HG02678 (cell line): ENCODE data around the gene SCD5.

Experiments
- ATAC-seq: cut with Tn5 transposase; IDR thresholded peaks from one replicate; pipeline ENCODE4 v1.9.1; 2021; ENCODE audit warnings: mild to moderate bottlenecking, moderate library complexity; ENCODE audit not compliant: unreplicated experiment

The SCD5 gene

DNA sequence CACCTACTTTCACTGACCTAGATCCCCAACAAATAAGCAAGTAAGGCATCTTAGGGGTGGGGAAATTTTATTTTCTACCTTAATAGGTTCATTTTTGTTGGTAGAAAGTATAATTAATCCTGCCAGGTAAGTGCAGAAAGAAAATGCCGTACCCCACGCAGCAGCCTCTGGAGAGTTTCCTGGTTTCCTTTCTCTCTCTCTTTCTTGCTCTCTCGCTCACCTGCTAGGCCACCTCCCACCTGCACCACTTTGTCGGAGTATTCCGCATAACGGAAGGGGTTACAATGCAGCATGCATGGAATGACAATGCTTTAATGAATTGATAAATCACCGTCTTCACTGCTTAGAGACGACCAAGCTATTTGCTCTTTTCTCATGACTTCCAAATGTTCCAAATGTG lies 101.0 kb downstream of the SCD5 start:
- no peak for ATAC-seq

- no peak for ATAC-seq
Measured at GRCh38 chr4:82696117-82696860, 102.3 kb downstream of the SCD5 start.

DNA sequence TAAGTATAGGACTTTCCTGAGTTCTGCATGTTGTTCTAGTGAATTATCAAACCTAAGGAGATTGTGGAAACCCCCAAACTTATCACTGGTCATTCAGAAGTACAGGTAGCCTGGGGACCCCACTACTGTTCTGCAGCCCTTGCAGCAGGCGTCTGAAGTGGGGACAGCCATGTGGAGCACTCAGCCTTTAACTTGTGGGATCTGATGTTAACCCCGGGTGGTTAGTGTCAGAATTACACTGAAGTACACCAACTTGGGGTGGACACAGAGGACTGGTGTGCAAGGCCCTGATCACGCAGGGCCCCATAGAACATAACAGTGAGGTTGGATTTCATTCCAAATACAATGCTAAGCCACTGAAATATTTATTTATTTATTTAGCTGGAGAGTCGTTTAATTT lies 103.7 kb downstream of the SCD5 start:
- ATAC-seq, result no peak

DNA sequence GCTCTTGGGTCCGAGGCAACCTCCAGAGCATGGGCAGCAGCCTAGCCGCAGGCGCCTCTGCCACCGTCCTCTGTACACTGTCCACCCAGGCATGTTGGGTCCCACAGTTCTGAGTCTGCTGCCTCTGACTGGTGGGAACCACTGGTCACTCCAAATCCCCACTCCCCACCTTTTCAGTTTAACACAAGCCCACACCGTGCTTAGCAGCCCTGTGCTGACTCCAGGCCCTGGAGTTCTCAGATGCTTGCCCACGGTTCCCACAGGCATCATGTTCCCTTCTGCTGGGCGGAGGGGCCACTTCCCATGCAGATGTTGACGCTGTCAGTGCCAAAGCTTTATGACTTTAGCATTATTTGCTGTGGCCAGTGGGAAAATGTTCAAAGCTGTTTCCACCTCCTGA lies 104.5 kb downstream of the SCD5 start:
- ATAC-seq, result no peak

- ATAC-seq, result no peak
Measured at GRCh38 chr4:82692101-82692780, 106.4 kb downstream of the SCD5 start.

DNA sequence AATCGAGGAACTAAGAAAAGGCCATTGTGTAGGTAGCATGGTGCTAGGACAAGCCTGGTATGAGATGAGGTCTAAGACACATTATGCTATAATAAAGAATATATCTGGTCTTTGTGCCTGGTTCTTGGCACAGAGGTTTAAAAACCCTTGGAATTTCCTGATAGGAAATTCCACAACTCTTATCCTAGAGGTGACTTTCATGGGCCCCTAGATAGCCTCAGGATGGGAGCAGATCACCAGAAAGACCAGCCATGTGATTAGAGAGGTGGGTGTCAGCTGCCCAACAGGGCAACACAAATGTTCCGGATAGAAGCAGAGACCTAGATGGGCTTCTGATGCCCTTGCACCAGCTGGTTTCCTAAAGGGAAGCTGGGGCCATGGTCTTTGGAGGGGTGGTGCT lies 107.2 kb downstream of the SCD5 start:
- no peak for ATAC-seq

GRCh38 chr4:82688091-82688795 lies 110.4 kb downstream of the SCD5 start:
- ATAC-seq, result no peak

DNA sequence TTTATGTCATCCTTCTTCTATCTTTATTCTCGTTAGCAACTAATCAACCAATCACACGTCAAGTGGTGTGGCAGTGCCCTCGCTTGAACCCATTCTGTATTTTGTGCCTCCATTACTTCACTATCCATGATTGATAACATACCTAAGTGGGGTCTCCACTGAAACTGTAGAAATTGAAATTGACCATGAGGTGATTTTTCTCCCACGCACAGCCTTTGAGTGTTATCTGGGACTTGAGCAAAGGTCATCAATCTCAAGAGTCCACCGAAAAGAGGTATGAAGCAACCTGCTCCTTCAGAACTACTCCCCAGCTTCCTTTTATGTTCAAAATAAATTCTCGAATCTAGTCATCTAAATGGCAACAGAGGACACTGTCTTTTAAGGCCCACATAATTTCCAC lies 111.1 kb downstream of the SCD5 start:
- no peak for ATAC-seq

DNA sequence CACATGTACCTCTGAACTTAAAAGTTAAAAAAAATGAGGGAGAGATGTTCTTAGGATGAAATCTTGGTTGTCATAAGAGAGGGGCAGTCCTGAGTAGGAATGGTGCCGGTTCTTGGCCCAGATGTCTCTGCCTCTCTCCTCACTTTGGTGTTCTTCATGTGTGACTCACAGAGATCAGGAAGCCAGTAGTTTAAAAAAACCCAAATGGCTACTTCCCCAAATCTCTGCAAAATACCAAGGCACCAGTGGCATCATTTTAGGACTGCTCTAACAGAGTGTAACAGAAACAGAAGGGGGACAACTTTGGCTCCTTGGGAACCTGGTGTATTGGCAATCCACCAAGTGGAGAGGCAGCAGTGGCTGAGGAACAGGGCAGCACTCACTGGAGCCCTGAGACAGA lies 116.8 kb downstream of the SCD5 start:
- no peak for ATAC-seq

GRCh38 chr4:82680834-82681233 lies 117.8 kb downstream of the SCD5 start:
- ATAC-seq, result no peak

DNA sequence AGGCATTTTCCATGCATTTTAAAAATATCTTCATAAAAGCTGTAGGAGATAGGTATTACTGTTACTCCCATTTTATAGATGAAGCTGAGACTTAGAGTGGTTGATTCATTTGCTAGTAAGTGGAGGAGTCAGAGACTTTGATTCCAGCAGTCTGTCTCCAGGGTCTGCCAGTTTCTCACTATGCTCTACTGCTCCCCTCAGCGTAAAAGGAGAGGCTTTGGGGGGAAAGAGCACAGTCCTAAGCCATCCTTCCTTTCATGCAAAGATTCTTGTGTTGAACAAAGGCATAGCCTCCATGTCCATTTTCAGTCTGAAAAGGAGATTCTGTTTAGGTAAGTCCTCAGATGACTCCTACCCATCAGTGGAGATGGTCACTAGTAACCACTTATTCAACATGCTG lies 119.1 kb downstream of the SCD5 start:
- ATAC-seq, result no peak

DNA sequence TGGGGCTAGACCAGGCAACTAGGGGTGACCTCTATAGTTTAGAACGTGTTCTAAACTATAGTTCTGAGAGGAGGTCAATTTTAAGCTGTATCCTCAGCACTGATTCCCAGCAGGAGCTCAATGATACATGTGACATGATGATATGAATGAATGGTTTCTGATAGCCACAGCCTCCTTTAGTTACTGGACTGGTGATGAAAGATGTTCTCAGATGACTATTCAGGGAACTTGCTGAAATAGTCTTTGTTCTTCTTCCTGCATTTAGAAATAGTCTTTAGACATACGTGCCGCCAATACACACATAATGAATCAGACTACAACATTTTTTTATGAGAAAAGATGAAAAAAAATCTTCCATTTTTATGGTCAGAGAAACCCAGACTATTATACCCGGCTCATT lies 120.5 kb downstream of the SCD5 start:
- ATAC-seq, result no peak

DNA sequence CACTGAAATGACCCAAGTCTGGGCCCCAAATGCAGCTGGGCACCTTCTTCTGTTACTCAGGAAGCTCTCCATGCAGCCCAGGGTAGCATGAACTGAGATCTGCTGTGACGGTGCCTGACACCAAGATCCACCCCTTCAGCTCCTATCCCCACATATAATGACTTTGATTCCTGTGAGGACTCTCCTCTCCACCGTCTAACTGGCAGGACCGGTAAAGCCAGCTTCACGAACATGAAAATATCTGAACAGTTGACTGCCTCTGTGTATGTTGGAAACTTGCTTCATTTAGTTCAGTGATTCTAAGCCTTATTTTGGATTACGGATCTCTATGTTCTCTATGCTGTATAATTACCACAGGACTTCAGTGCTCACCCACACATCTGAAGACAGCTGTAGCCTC lies 121.3 kb downstream of the SCD5 start:
- ATAC-seq, result no peak

- ATAC-seq, result no peak
Measured at GRCh38 chr4:82667761-82668480, 130.7 kb downstream of the SCD5 start.

DNA sequence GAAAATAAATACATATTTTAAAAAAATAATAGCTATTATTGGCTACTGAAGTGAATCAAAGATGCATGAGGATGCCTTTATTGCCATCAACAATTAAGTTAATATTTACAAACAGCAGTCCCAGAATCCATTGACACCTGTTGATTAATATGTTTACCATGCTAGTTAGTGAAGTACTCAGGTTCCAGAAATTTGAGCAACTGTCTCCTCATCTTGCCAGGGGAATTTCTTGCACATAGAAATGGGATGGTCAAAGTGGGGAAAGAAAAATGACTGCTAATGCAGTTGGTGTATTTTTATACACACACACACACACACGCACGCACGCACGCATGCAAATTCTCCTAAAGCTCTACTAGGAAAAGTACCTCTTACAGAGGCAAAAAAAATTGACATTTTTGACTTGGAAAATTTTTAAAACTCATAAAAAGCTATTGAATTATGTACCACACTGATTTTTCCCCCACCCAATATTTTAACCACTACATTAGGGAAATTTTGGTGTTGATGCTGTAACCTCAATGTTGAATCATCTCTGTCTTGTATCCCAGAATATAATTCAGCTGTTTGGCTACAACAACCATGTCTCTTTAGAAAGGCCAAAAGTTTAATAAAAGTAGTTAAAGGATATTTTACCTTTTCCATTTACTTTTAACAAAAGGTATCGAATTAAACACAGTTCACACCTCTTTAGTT lies 131.5 kb downstream of the SCD5 start:
- no peak for ATAC-seq

GRCh38 chr4:82661181-82661992 lies 137.2 kb downstream of the SCD5 start:
- no peak for ATAC-seq

GRCh38 chr4:82652062-82652461 lies 146.5 kb downstream of the SCD5 start:
- no peak for ATAC-seq

- ATAC-seq, result no peak
Measured at GRCh38 chr4:82650868-82651267, 147.7 kb downstream of the SCD5 start.

GRCh38 chr4:82648356-82648755 lies 150.2 kb downstream of the SCD5 start:
- no peak for ATAC-seq
